GM12878 (cell line): ENCODE measurements around the gene BNC2. TPM values are rescaled to one million over a fixed set of nuclear protein-coding genes. Genes with fewer than 3 reads are reported as not detected.

Experiments used
- ATAC-seq: fragments of 200-7000 bp; cut with Tn5 transposase; 3 replicates; pipeline ENCODE4 v1.9.1; 2020; ENCODE audit warnings: mild to moderate bottlenecking, moderate library complexity
- BruUV-seq: library from RNA; stranded (reverse); fragments of 400-500 nt; replicated peaks from 2 replicates; lab custom pipeline; 2021; lab: Mats Ljungman, UMichigan
- CTCF ChIA-PET: fragments of 300-600 bp; sonication (Branson Sonifier 250); formaldehyde crosslinking; extraction: SDS; loops from one replicate; lab custom pipeline; 2021; ENCODE audit warnings: inconsistent platforms; lab: Yijun Ruan, JAX
- POLR2A ChIA-PET: fragments of 350-600 bp; formaldehyde crosslinking; extraction: SDS; loops from one replicate; lab custom pipeline; 2021; ENCODE audit warnings: inconsistent platforms; lab: Charles Lee
- RAD21 ChIA-PET: fragments of 300-600 bp; sonication (Branson Sonifier 250); formaldehyde crosslinking; loops from one replicate; lab custom pipeline; 2023; ENCODE audit warnings: antibody characterized with exemption; ENCODE audit not compliant: unreplicated experiment; lab: Charles Lee
- SMC1A ChIA-PET: fragments of 300-600 bp; sonication (Branson Sonifier 250); formaldehyde crosslinking; loops from one replicate; lab custom pipeline; 2023; ENCODE audit not compliant: unreplicated experiment, uncharacterized antibody; lab: Charles Lee
- DNase-seq: peaks from one replicate; pipeline ENCODE4 v3.0.0-alpha.2; 2011; ENCODE audit warnings: low read depth, low spot score
- FAIRE-seq: peaks from 3 replicates; lab custom pipeline; 2011; peaks lifted over from hg19 to GRCh38; lab: Jason Lieb, UNC
- H2AFZ ChIP-seq: 2 replicates; pipeline ENCODE4 v1.6.0; 2011; ENCODE audit warnings: low read depth, low read length, control low read depth; ENCODE audit not compliant: control insufficient read depth
- H3K27ac ChIP-seq: 2 replicates; pipeline ENCODE4 v1.5.1; 2011; ENCODE audit warnings: control low read depth; ENCODE audit not compliant: control insufficient read depth, insufficient read depth
- H3K27me3 ChIP-seq, 2 experiments: replicated peaks in 1 of 2; 2 replicates each; pipeline versions ENCODE4 v1.6.0 to v1.6.1; 2011; ENCODE audit warnings: low read length in 1 of 2; ENCODE audit not compliant: control insufficient read depth in 2 of 2, insufficient read depth in 2 of 2
- H3K36me3 ChIP-seq, 2 experiments: 2 replicates each; pipeline ENCODE4 v1.5.1; 2011; ENCODE audit warnings: low read length in 1 of 2; ENCODE audit not compliant: control insufficient read depth in 2 of 2, insufficient read depth in 2 of 2
- H3K4me1 ChIP-seq: 2 replicates; pipeline ENCODE4 v1.6.1; 2011; ENCODE audit warnings: mild to moderate bottlenecking, low read length, moderate library complexity, mixed read lengths; ENCODE audit not compliant: control insufficient read depth, insufficient read depth
- H3K4me2 ChIP-seq: 2 replicates; pipeline ENCODE4 v1.6.0; 2011; ENCODE audit warnings: control low read depth; ENCODE audit not compliant: control insufficient read depth, insufficient read depth
- H3K4me3 ChIP-seq: fragments of 200-600 bp; sonication (generic); 2 replicates; pipeline ENCODE4 v1.5.1; 2016
- H3K79me2 ChIP-seq: 2 replicates; pipeline ENCODE4 v1.6.0; 2011; ENCODE audit warnings: low read length; ENCODE audit not compliant: control insufficient read depth, insufficient read depth
- H3K9ac ChIP-seq: 2 replicates; pipeline ENCODE4 v1.8.0; 2011; ENCODE audit warnings: low read length, control low read depth, mixed read lengths; ENCODE audit not compliant: control insufficient read depth, insufficient read depth
- H3K9me3 ChIP-seq: replicated peaks from 3 replicates; pipeline ENCODE4 v1.5.1; 2011; ENCODE audit warnings: mild to moderate bottlenecking, low read length; ENCODE audit not compliant: control insufficient read depth, insufficient read depth
- H4K20me1 ChIP-seq: 2 replicates; pipeline ENCODE4 v1.6.0; 2011; ENCODE audit not compliant: control insufficient read depth, insufficient read depth
- KAT2A ChIP-seq: conservative IDR thresholded peaks from 2 replicates; pipeline ENCODE4 v1.6.1; 2011; ENCODE audit warnings: low read depth, low read length; ENCODE audit not compliant: control insufficient read depth
- MLLT1 ChIP-seq: fragments of 450-650 bp; IDR thresholded peaks from 2 replicates; pipeline ENCODE4 v1.6.1; 2016; ENCODE audit warnings: mild to moderate bottlenecking
- PKNOX1 ChIP-seq: fragments of 450-650 bp; IDR thresholded peaks from 2 replicates; pipeline ENCODE4 v1.6.1; 2016; ENCODE audit warnings: mild to moderate bottlenecking
- RUNX3 ChIP-seq: IDR thresholded peaks from 2 replicates; pipeline ENCODE4 v1.6.1; 2012; ENCODE audit warnings: low read length, inconsistent platforms
- ZZZ3 ChIP-seq: IDR thresholded peaks from 2 replicates; pipeline ENCODE4 v1.6.1; 2011; ENCODE audit warnings: low read depth; ENCODE audit not compliant: control insufficient read depth, insufficient read length
- WGBS: methylation state at CpG from one replicate; pipeline ENCODE4 v1.1.6; 2016; ENCODE audit warnings: low lambda C conversion rate; ENCODE audit not compliant: insufficient replicate concordance, insufficient coverage; ENCODE audit errors: missing lambda C conversion rate; 5-methylcytosine and 5-hydroxymethylcytosine counted together
- in situ Hi-C: fragments of 300-500 bp; cut with MboI; formaldehyde crosslinking; loops from 9 replicates; pipeline ENCODE4 v1.14.3; 2018; ENCODE audit warnings: mixed read lengths
- intact Hi-C: fragments of 100-400 bp; cut with micrococcal nuclease; formaldehyde crosslinking; loops from one replicate; pipeline ENCODE4 v1.14.2; 2022; ENCODE audit not compliant: unreplicated experiment
- polyA plus RNA-seq, 11 experiments: library from polyadenylated mRNA; depleted of rRNA in 4 of 11; unstranded in 6 of 11; stranded (reverse) in 5 of 11; fragments of >200 nt; fragmentation: Nextera tagmentation in 4 of 11; fragmentation: Illumina TruSeq in 1 of 11; extraction: Ambion mirVana in 4 of 11; extraction: Trizol in 1 of 11; gene quantifications; 1 replicate in 1 of 11; 2 replicates in 10 of 11; pipeline versions ENCODE4 v1.2.1 to v1.2.3, GENCODE V29; 2011 to 2016; ENCODE audit warnings: inconsistent platforms in 2 of 11, missing spikeins in 2 of 11, low read depth in 1 of 11
- total RNA-seq, 4 experiments: library from RNA; depleted of rRNA in 3 of 4; stranded (reverse); fragments of >200 nt in 3 of 4; fragmentation: Illumina TruSeq in 1 of 4; extraction: Trizol in 1 of 4; gene quantifications; 2 replicates each; pipeline versions ENCODE4 v1.2.1 to v1.2.3, GENCODE V29; 2013 to 2021

BNC2 gene
- total and polyA plus RNA-seq, 10 of the 15 experiments (the other 5 are each of a cell fraction or from before 2014, with no cell fraction given): 0.05 to 14.5 (median 0.26) TPM

GRCh38 chr9:16553869-16554540 is 316.5 kb downstream of the BNC2 start:
- Histone ChIP-seq H3K9ac (no peak overlapping the region), H3K27ac (no peak overlapping the region), H2AFZ (no peak overlapping the region), H3K4me3 (no peak overlapping the region)
- RAD21 ChIA-PET: no interaction called here
- CTCF ChIA-PET: interaction anchor here (1.1 kb wide), 1 partner anchor 9 kb away, joined by 3 read pairs; no protein-coding TSS in a partner anchor
- WGBS: 22% methylated on average over 7 of the region's 7 CpGs
- TF ChIP-seq RUNX3 (peak; percentile 23; the same call in 1 of the 2 replicates), MLLT1 (peak; percentile 52; the same call in 1 of the 2 replicates), PKNOX1 (peak; percentile 26; the same call in 1 of the 2 replicates), ZZZ3 (no peak), KAT2A (no peak)
- TF ChIP-seq, all 136 proteins: peak for 3
- Histone ChIP-seq H3K27me3 (no peaks in the 10 kb centered on the region), H3K36me3 (no peaks in the 10 kb centered on the region), H3K79me2 (no peaks in the 10 kb centered on the region), H4K20me1 (no peaks in the 10 kb centered on the region), H3K4me2 (no peak overlapping the region), H3K4me1 (no peaks in the 10 kb centered on the region), H3K9me3 (no peaks in the 10 kb centered on the region)
- FAIRE-seq: no peak
- DNase-seq: no peak
- ChIA-PET POLR2A (no interaction called here), SMC1A (interaction anchor here (1.0 to 2.6 kb wide), 2 partner anchors 10 to 32 kb away, joined by 4 to 10 read pairs; no protein-coding TSS in a partner anchor)
- no TSS peak for BruUV-seq
- in situ Hi-C loops: no loop called here
- peak; percentile 76 for ATAC-seq
- intact Hi-C loops: no loop called here
